GM19238 (cell line): ENCODE measurements around the gene ZBTB42.
A peak's percentile ranks its signal among the peaks of the same experiment; 100 is the strongest.

Source experiments
- DNase-seq: peaks from one replicate; pipeline ENCODE4 v3.0.0; 2011; ENCODE audit warnings: low spot score; ENCODE audit not compliant: insufficient read length

The ZBTB42 gene

GRCh38 chr14:104800771-104801519, at the start of gene ZBTB42:
ZBTB42 (plus strand) TSS chr14:104801101; CDS start chr14:104801198, 97 bp downstream.
- DNase-seq: peak; percentile 75

- no peak for DNase-seq
Measured at GRCh38 chr14:104751539-104752422, 49.1 kb upstream of the ZBTB42 start.

GRCh38 chr14:104752423-104752734, 48.5 kb upstream of the ZBTB42 start:
- DNase-seq: no peak

GRCh38 chr14:104752735-104753527, 48.0 kb upstream of the ZBTB42 start, which contains the start of gene SIVA1:
SIVA1 (plus strand) TSS chr14:104753147; CDS start chr14:104753202, 55 bp downstream.
- DNase-seq: peak; percentile 100

GRCh38 chr14:104753528-104754212, 47.2 kb upstream of the ZBTB42 start:
- no peak for DNase-seq

GRCh38 chr14:104754213-104754851, 46.6 kb upstream of the ZBTB42 start:
- no peak for DNase-seq

- no peak for DNase-seq
Measured at GRCh38 chr14:104755621-104756020, 45.3 kb upstream of the ZBTB42 start.

- no peak for DNase-seq
Measured at GRCh38 chr14:104756477-104757237, 44.2 kb upstream of the ZBTB42 start.

GRCh38 chr14:104757238-104757585, 43.7 kb upstream of the ZBTB42 start:
- no peak for DNase-seq

- no peak for DNase-seq
Measured at GRCh38 chr14:104757681-104758392, 43.1 kb upstream of the ZBTB42 start.

- DNase-seq: no peak
Measured at GRCh38 chr14:104758981-104759969, 41.6 kb upstream of the ZBTB42 start.

GRCh38 chr14:104765517-104765916, 35.4 kb upstream of the ZBTB42 start:
- DNase-seq: no peak

GRCh38 chr14:104766256-104766862, 34.5 kb upstream of the ZBTB42 start:
- DNase-seq: no peak

GRCh38 chr14:104766863-104767633, 33.9 kb upstream of the ZBTB42 start:
- DNase-seq: no peak

- no peak for DNase-seq
Measured at GRCh38 chr14:104767634-104767918, 33.3 kb upstream of the ZBTB42 start.

GRCh38 chr14:104768437-104769323, 32.2 kb upstream of the ZBTB42 start:
- peak; percentile 90 for DNase-seq
